ENCODE data around the gene FAF2.

FAF2 gene

GRCh38 chr5:176533894-176534611 is 85.9 kb downstream of the FAF2 start:
- DNase-seq: no peak

DNA sequence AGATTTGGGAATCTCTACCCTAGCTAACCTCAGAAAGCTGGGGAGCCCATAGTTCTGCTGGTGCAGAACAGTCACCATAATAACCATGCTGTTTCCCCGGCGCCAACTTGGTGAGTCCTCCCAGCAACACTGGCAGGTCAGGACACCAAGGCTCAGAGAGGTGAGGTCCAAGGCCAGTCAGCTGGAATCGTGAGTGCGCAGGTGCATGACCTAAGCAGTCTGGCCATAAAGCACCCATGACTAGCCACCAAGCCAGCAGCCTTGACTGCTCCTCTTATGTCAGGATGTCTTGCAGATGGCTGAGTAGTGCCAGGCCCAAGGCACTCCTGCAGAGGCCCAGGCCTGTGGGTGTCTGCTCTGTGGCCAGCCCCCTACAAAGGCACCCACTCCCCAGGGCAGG is 86.5 kb downstream of the FAF2 start:
- no peak for DNase-seq

DNA sequence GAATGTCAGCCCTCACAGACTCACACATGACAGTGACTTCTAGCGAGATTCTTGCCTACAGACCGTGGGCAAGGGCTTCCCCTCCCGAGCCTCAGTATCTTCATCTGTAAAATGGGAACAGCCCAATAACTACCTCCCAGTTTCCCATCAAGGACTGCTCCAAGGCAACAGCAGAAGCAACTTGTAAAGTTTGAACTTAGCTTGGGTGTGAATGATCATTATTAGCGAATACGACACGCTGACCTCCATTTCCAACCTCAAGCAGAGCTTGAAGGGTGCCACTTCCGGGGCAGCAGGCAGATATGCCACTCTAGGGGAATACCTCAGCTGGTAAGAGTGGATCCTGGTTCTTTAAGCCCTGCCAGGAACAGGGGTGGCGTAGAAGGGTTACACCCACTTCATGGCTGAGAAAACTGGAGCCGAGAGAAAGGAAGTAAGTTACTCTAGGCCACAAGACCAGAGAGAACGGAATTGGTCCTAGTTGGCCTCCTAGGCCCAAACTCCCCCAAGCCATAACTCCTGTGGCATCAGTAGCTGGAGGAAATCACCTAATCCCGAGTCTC is 87.0 kb downstream of the FAF2 start:
- no peak for DNase-seq

DNA sequence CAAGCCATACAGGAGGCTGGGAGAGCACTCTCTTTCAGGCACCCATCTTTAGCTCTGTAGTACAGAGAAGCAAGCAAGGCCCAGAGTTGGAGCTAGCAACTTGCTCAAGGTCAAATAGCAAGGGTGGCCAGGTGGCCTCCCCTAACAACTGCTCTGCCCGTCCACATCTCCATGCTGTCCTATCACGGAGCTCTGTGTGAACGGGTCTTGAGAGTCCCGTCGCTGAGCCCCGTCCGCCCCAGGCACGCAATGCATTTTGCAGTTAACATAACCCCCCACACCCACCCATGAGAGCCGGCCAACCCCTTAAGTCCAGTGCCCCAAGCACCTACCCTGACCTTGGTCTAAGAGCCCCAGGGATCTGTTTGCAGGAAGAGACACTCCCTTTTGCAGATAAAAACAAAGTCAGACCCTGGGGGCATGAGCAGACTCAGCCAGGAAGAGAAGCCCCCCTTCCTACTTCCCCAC is 87.5 kb downstream of the FAF2 start:
- DNase-seq: no peak

DNA sequence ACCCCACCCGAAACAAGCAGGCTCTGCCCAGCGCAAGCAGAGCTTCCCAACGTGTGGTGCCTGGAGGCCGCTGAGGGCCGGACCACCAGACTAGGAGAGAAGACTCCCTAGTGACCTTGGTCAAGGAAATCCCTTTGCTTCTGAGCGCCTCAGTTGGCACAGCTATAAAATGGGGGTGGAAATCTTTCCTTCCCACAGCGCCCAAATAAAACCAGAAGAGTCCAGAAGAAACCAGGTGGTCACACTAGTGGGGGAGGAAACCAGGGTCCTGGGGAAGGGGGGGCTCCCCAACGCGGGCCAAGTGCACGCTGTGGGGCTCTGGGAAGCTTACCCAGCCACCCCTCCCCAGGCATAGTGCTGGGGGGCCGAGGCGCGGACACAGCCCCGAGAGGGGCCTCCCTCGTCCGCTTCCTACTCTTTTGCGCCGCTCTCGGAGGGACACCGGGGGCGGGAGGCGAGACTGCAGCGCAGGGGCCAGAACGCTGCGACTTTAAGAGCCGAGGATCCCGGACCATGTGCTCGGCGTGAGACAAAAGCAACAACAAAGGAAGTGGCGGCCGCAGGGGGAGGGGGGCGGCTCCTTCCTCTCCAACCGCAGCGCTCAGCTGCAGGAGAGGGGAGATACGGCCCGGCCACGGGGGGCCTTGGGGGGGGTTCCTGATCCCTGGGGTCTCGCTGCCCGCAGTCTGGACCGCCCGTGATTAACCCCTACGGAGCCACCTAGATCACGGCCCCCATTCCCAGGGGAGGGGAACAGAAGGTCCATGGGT is 88.1 kb downstream of the FAF2 start:
- no peak for DNase-seq

DNA sequence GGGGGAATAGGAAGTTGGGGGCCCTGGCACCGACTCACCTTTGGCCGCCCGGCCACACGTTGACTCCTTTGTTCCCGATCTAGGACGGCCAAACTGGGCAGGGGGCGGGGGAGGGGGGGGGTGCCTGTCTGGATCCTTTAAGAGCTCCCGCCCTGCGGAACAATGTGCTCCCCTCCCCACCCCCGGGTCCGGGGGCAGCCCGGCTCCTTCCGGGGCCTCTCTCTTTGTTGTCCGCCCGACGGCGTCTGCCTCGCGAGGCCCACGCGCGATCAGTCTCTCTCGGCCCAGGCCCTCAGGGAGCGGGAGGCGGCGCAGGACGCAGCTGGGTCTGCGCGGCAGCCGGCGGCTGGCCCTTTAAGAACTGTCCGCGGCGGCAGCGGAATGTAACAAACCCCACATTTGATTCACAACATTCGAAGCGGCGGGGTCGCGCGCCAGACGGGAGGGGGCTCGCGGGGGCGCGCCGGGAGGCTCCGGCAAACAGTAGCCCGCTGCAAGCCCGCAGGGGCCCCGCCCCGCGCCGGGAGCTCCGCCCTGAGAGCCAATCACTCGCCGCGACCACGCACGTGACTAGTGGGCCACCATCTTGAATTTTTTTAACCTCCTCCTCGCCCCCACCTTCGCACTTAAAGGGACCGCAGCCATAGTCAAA is 88.8 kb downstream of the FAF2 start, which contains the start of gene RNF44:
TSS of gene RNF44 (minus strand) at position 501 of the 652 bp plus-strand sequence. CDS start 4,930 bp downstream, outside the sequence.
- peak; percentile 70 for DNase-seq

GRCh38 chr5:176537554-176538229 is 89.5 kb downstream of the FAF2 start:
- DNase-seq: peak; percentile 68

DNA sequence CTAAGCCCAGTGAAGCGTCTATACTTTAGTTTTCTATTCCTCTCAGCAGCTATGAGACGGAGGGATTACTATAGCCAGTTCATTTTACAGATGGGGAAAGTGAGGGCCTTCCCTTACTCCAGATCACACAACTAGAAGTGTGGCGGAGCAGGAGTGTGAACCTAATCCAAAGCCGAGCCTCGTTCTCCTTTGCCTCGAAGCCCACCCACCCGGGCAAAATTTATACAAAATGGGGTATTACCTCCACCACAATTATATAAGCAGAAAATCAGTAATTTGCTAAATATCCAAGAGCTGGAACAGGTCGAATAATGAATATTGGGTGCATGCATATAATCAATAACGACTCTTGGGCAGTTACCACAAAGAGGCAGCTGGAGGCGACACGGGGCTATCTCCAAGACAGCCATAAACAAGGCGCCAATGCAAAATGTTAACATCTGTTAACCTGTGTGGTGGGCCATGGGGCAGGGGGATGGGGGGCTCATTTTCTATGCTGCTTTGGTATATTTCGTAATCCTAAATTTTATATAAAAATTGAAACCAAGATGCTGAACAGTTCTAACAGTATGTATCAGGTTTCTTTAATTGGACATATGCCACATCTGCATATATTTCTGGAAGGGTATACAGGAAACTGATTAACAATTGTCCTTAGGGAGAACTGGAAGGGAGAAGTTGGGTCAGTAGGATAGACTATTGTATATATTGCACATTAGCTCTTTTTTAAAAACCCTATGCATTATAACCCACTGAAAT is 90.2 kb downstream of the FAF2 start:
- DNase-seq: no peak

DNA sequence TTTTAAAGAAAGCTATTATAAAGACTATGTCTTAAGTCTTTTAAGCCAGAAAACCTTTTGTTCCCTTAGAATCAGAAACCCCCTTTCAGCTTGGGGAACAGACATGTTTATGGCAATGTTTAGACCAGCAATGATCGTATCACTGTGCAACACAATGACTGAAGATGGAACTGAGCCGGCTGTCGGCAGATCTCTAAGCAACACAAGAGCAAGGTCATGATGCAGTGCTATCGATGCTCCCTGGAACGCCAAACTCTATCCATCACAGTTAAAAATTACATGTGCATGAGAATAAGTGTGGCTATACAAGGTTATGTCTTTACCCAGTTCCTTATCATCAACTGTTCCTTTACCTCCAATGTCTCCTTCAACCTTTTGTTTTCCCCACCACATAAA is 90.8 kb downstream of the FAF2 start:
- no peak for DNase-seq

DNA sequence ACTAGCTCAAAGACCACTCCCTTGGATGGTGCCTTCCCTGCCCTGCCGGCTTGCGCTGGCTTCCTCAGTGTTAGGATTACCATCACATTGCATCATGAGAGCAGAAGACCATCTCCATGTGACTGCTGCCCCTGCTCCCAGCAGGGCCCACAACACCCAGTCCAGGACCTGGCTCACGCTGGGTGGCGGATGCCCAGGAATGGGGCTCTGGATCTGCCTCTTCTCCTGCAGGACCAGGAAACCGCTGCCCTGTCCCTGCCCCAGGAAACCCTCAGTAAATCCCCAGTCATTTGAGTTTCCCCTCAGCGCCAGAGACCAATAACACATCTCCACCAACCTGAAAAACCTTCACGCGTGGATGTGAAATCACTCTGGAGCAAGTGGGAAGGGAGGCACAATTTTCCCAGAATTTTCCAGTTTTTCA is 92.3 kb downstream of the FAF2 start:
- DNase-seq: no peak

GRCh38 chr5:176540956-176541337 is 92.8 kb downstream of the FAF2 start:
- no peak for DNase-seq

GRCh38 chr5:176541338-176542134 is 93.4 kb downstream of the FAF2 start:
- no peak for DNase-seq

DNA sequence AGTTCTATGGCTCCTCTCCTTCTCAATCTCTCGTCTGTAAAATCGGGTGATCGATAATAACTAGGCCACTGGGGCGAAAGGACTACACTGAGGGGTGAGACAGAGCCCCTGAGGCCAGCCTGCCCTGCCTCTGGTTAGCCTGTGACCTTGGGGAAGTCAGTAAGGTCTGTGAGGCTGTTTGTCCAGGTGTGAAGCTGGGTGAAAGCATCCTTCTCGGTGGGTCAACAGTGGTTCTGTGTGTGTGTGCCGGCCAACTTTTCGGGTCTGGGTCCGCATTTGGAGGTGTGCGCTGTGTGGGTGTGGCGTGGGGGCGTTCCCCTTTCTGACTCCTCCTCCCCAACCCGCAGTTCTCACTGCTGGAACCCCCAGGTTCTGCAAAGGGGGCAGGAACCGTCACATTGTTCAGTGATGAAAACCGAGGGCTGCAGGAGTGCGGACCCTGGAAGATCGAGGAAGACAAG is 94.0 kb downstream of the FAF2 start:
- no peak for DNase-seq

- DNase-seq: no peak
Measured at GRCh38 chr5:176542596-176543427, 94.6 kb downstream of the FAF2 start.

- no peak for DNase-seq
Measured at GRCh38 chr5:176543428-176544182, 95.4 kb downstream of the FAF2 start.

GRCh38 chr5:176545388-176545736 is 97.2 kb downstream of the FAF2 start:
- no peak for DNase-seq

DNA sequence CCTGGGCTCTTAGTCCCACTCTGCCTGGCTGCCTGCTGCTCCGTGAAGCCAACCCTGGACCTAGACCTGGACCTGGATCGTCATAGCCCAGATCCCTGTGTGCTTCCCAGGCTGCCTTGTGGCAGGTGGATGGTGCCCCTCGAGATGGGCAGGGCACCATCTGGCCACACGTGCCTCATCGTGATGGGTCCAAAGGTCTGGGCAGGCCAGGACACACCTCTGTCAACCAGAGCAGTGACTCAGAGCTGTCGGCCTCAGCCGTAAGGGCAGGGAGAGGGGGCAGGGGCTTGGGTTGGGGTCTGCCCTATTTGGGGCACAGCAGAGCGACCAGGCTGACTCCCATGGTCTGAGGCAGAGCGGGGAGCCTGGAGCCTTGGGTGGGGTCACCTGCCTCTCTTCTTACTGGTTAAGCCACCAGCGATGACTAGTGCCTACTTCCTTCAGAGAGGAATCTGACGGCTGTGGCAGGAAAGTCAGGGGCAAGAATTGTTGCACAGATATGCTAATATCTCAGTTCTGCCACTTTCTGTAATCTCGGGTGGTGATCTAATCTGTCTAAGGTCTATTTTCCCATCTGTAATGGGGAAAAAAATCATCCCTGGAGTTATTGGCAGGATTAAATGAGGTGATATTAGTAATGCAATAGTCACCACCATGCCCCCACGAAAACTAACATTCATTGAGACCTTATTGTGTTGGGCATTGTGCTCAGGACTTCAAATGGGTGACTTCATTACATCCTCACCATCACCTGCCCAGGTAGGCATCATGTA is 97.7 kb downstream of the FAF2 start:
- DNase-seq: no peak

- no peak for DNase-seq
Measured at GRCh38 chr5:176547802-176548201, 99.6 kb downstream of the FAF2 start.

Measured in NCI-H1417 treated with DMSO at 0.1 percent for 48 hours (cell line).